ENCODE results near the gene PCNX3.
"Not testable (repeated sequence)": the region's sequence is repeated elsewhere in the genome, so short reads cannot be mapped to it uniquely, and the experiment has no call there.

PCNX3 gene

DNA sequence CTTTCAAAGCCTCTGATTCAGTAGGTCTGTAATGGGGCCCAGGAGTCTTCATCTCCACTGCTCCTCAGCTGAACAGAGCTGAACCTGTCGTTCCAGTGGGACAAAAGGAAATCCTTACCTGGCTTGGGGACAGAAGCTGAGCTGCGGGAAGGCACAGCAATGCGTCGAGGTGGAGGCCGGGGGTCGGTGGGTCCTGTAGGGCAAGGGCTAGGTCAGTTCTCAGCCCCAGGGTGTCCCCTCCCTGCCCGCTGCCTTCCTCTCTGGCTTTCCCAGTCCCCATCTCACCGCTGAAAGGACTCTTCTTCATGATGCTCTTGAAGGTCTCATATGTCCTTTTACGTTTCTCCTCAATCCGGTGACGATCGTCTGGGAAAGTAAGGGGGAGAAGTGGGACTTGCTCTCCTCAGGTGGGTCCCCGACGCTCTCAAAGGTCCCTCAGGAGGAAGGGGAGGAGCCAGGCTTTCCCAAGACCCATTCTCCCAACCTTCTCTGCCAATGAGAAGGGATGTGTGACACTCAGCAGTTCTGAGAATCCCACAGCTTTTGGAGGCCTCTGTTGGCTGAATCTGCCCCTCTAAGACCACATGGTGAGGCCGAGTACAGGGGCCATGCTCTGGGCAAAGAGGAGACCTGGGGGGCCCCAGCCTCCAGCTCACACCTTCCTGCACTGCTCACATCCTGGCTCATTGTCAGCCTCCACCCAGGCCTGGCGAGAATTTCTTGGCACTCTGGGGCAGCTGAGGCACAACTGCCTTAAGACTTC, 40.2 kb downstream of the PCNX3 start:
- DNase-seq, result no peak

- DNase-seq, result no peak
Observed at GRCh38 chr11:65657426-65657825, 41.9 kb downstream of the PCNX3 start.

GRCh38 chr11:65658174-65659021, 42.8 kb downstream of the PCNX3 start:
- no peak for DNase-seq

- DNase-seq, result no peak
Observed at GRCh38 chr11:65660038-65660437, 44.5 kb downstream of the PCNX3 start.

DNA sequence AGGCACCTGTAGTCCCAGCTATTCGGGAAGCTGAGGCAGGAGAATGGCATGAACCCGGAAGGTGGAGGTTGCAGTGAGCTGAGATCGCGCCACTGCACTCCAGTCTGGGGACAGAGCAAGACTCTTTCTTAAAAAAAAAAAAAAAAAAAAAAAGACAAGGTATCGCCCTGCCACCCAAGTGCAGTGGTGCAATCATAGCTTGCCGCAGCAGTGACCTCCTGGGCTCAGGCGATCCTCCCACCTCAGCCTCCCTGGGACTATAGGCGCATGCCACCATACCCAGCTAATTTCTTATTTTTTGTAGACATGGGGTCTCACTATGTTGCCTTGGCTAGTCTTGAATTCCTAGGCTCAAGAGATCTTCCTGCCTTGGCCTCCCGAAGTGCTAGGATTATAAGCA, 45.3 kb downstream of the PCNX3 start:
- not testable (repeated sequence) for DNase-seq

GRCh38 chr11:65661599-65662246, 46.1 kb downstream of the PCNX3 start:
- DNase-seq, result no peak

GRCh38 chr11:65662247-65662798, 46.7 kb downstream of the PCNX3 start:
- DNase-seq, result peak; percentile 7

- DNase-seq, result peak; percentile 97
Observed at GRCh38 chr11:65662799-65663638, 47.4 kb downstream of the PCNX3 start, which contains the start of gene RELA. Gene RELA (minus strand): TSS chr11:65662916. CDS start chr11:65662832, 84 bp downstream.

- peak; percentile 98 for DNase-seq
Observed at GRCh38 chr11:65663639-65664200, 48.1 kb downstream of the PCNX3 start.

DNA sequence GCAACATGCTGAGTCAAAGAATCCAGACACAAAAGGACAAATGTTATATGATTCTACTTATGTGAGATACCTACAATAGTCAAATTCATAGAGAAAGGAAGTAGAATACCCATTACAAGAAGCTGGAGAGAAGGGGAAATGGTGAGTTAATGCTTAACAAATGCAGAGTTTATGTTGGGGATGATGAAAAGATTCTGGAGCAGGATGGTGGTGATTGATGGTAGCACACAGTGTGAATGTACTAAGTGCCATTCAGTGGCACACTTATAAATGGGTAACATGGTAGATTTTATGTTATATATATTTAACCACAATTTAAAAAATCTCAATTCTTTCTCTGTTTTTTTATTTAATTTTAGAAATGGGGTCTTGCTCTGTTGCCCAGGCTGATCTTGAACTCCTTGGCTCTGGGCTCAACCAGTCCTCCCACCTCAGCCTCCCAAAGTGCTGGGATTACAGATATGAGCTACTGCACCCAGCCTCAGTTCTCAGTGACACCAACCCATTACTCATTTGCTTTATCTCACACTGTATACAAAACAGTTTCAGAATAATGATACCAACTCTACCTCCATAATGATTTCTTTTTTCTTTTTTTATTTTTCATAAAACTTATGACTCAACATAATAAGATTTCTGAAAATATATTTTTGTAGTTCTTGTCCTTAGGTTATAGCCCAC, 56.7 kb downstream of the PCNX3 start:
- DNase-seq, result peak; percentile 29

DNA sequence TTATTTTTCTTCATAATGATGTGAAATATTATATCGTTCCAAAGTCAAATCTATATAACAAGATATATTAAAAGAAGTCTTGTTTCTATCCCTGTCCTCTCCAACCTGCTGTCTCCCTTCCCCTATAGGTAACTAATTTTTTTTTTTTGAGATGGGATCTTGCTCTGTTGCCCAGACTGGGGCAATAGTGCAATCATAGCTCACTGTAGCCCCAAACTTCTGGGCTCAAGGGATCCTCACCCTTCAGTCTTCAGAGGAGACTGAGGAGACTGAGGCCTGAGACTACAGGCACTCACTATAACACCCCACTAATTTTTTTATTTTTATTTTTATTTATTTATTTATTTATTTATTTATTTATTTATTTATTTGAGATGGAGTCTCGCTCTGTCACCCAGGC, 57.4 kb downstream of the PCNX3 start:
- no peak for DNase-seq

GRCh38 chr11:65680192-65680743, 64.7 kb downstream of the PCNX3 start:
- no peak for DNase-seq

GRCh38 chr11:65683480-65683879, 67.9 kb downstream of the PCNX3 start:
- DNase-seq, result not testable (repeated sequence)

- DNase-seq, result no peak
Observed at GRCh38 chr11:65685981-65686380, 70.4 kb downstream of the PCNX3 start.

Data from inflammatory macrophage treated with lipopolysaccharide for 4 hours (primary cell).